ENCODE results near the gene CDKL5.

The CDKL5 gene

GRCh38 chrX:18565727-18566126 lies 140.3 kb downstream of the CDKL5 start:
- TF ChIP-seq ZFX (IDR thresholded peaks at IDR 0.05; ENCODE audit: borderline replicate concordance) (no peak), CTCF (IDR thresholded peaks at IDR 0.05) (no peak)
- no peak overlapping the region for H3K27ac ChIP-seq

- H3K27ac ChIP-seq = no peak overlapping the region
- TF ChIP-seq CTCF (IDR thresholded peaks at IDR 0.05) = no peak
- no peak for TF ChIP-seq ZFX (IDR thresholded peaks at IDR 0.05; ENCODE audit: borderline replicate concordance)
Observed at GRCh38 chrX:18566748-18567147, 141.3 kb downstream of the CDKL5 start.

- TF ChIP-seq CTCF (IDR thresholded peaks at IDR 0.05) (no peak), ZFX (IDR thresholded peaks at IDR 0.05; ENCODE audit: borderline replicate concordance) (no peak)
Observed at GRCh38 chrX:18573556-18573955, 148.1 kb downstream of the CDKL5 start.

GRCh38 chrX:18574591-18574990 lies 149.2 kb downstream of the CDKL5 start:
- no peak for TF ChIP-seq CTCF (IDR thresholded peaks at IDR 0.05)

More at GRCh38 chrX:18573556-18573955, 148.1 kb downstream of the CDKL5 start:
- H3K27ac ChIP-seq = no peak overlapping the region

GRCh38 chrX:18575744-18576143 lies 150.3 kb downstream of the CDKL5 start:
- TF ChIP-seq CTCF (IDR thresholded peaks at IDR 0.05) (no peak), ZFX (IDR thresholded peaks at IDR 0.05; ENCODE audit: borderline replicate concordance) (no peak)
- H3K27ac ChIP-seq = no peak overlapping the region

More at GRCh38 chrX:18574591-18574990, 149.2 kb downstream of the CDKL5 start:
- H3K27ac ChIP-seq = no peak overlapping the region

- TF ChIP-seq ZFX (IDR thresholded peaks at IDR 0.05; ENCODE audit: borderline replicate concordance) (no peak), CTCF (IDR thresholded peaks at IDR 0.05) (no peak)
- no peak overlapping the region for H3K27ac ChIP-seq
Observed at GRCh38 chrX:18577400-18577799, 152.0 kb downstream of the CDKL5 start.

GRCh38 chrX:18578546-18578945 lies 153.1 kb downstream of the CDKL5 start:
- TF ChIP-seq ZFX (IDR thresholded peaks at IDR 0.05; ENCODE audit: borderline replicate concordance) (no peak), CTCF (IDR thresholded peaks at IDR 0.05) (no peak)
- no peak overlapping the region for H3K27ac ChIP-seq
